CD4-positive, alpha-beta T cell treated with Interleukin-4 for 1 hour (primary cell): ENCODE results near the gene RPL7A.

ENCODE experiments used
- DNase-seq, 2 donors: peaks; one replicate each; pipeline ENCODE4 v3.0.0-alpha.2; 2020 to 2022

Gene RPL7A

DNA sequence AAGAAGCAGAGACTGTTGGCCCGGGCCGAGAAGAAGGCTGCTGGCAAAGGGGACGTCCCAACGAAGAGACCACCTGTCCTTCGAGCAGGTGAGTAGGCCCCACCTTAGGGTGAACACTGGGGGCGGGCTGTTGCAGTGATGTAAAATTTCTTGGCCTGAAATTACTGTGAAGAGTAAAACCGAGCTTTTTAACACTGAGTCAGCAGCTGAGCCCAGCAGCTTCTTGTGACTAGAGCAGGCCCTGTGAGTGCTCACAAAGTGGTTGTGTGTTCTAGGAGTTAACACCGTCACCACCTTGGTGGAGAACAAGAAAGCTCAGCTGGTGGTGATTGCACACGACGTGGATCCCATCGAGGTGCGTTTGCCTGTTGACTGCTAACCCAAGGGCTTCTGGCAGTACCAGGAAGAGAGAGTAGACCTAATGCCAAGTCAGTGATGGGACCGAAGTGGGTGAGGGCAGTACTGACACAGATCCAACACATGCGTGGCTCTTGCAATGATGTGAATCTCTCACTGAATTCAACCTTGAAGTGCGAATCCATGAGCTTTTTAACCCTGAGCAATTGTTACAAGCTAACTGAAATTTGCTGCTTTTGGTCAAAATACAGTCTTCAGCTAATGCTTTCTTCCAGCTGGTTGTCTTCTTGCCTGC, 2.1 kb downstream of the RPL7A start:
- no peak for DNase-seq

DNA sequence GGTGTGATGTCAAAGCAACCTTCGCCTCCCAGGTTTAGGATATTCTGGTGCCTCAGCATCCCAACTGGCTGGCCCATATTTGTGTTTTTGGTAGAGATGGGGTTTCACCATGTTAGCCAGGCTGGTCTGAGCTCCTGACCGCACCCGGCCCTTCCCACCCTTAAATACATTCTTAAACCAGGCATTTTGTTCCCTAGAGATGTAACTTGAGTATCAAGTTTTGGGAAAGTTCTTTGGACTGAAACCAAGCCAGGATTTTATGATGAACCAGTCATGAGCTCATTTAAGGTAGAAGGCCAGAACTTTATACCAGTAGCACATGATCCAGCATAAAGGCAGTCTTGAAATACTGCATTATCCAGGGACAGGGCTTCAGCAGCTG, 3.5 kb downstream of the RPL7A start:
- DNase-seq = no peak

DNA sequence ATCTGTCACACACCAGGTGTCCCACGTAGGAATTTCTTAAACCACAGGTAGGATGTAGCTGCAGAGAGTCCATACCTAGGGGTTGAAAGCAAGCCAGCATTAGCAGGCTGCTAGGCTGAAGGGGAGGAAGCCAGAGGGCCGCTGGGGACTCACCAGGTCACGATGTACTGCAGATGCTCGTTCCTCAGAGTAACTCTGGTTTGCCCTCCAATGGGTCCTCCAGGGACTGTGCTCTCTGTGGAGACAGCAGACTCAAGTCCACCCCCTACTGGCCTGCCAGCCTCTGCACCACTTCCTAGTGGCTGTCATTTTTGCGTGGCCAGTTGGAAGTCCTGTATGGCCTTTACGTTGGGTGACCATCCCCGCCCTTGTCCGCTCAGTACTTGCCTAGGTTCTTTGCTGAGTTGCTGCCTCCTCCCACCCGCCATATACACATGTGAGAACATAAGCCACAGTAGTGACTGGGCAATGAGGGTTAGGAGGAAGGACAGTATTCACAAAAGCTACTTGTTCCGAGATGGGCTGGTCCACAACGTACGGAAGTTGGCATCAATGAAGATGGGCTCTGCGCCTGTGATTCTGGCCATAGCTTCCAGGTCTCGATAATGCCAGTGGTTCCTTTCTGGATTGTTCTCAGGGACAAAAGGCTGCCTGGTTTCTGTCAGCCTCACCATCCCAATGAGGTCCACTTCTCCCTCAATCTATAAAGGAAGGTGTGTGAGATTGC, 4.1 kb downstream of the RPL7A start:
- peak; percentile 43 for DNase-seq

DNA sequence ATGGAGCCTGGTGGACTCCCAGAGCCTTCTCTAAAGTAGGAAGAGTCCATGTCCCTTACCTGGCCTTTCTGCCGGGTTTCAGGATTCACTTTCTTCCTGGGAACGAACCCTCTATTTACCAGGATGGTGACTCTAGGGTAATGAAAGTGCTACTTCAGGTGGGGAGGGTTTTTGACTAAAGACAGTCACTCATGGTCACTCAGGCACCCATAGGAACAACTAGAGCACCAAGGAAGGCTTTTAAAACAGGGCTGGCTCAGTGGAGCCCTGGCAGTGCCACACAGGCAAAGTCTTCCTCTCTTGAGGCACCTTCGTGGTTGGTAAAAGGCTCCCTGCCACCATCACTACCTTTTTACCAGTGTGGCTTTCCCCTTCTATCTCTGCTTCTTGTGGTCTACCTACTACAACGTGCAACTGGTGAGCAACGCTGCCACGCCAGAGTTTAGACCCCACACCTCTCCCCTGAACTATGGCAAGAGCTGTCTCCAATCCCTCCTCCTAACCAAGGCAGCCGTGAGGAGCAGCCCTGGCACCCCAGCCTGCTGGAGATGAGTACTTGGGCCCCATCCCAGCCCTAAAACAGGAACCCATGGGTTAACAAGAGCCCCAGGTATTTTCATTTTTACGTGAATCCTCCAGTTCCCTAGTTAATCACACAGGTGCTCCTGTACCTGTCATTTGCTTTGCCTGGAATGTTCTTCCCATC, 4.8 kb downstream of the RPL7A start:
- DNase-seq = no peak

DNA sequence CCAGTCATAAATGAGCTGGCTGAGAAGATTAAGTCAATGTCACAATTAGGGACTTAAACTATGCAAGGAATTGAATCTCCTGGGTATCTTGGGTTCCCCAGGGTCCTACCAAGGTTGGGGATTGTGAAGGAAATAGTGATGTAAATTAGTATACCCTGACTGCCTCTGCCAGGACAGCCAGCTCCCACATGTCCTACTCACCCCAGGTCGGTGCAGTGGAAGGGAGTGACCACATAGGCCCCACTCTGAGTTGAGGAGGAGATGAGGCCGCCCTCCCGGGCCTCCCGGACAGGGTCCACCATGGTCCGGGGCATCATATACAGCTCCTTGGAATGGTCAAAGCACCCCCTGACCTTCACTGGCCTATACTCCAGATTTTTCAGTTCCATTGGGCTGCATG, 5.5 kb downstream of the RPL7A start:
- no peak for DNase-seq

DNA sequence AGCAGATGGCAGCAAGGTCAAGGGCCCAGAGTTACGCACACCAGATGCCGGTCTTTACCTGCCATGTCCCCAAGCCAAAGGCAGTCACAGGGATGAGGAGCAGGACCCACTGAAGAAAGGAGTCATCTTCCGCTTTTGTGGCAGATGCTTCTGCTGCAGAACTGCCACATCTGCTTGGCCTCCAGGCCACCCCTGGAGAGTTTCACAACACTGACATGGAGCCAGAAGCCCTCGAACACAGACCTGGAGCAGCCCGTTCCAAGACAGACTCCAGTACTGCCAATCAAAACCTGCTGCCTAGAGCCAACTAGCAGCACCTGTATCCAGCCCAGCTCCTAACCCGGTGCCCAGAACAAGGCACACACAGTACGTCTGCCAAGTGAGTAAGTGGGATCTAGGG, 6.7 kb downstream of the RPL7A start:
- no peak for DNase-seq

DNA sequence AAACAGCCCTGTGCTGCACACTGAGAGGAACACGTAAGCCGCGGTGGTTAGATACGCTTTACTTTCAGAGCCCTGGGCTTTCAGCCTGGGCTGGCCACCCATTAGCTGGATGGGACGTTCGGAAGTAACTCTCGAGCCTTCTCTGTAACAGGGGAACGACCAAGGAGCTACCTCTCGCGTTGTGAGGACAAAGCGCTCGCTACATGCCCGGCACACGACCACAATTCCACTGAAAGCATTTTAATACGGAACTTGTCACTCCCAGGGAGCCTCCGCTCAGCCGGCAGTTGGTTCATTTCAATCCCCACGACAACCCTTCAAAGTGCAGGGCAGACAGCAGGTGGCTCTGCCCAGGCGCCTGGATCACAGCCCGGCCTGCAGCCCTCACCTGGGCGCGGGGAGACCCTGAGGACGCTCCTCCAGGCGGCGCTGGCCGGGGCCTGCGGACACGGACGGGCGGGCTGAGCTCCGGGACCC, 7.9 kb downstream of the RPL7A start:
- no peak for DNase-seq

DNA sequence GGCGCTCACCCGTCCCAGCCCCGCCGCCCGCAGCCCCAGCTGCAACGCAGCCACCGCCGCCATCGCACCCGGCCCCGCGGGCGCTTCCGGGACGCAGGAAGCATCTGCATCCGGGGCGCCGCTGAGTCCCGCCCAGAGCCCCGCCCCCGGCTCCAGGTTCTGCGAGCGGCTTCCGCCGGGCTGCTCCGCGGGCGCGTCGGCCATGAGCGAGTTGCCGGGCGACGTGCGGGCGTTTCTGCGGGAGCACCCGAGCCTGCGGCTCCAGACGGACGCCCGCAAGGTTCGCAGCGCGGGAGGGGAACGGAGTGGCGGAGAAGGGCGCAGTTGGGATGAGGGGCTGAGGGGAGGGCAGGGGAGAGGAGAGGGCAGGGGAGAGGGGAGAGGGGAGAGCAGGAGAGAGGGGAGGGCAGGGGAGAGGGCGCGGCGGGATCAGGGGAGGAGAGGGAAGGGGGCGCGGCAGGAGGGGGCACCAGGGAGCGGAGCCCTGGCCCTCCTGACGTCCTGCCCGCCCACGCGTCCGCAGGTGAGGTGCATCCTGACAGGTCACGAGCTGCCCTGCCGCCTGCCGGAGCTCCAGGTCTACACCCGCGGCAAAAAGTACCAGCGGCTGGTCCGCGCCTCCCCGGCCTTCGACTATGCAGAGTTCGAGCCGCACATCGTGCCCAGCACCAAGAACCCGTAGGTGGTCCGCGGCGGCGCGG, 8.5 kb downstream of the RPL7A start, which contains the start of the genes SURF1 and SURF2:
SURF1 (minus strand) TSS at position 97 of the 701 bp plus-strand sequence; CDS start at position 63, 34 bp downstream.
SURF2 (plus strand) TSS at position 160 of the 701 bp plus-strand sequence; CDS start at position 203, 43 bp downstream.
- peak; percentile 87 to 89 for DNase-seq

DNA sequence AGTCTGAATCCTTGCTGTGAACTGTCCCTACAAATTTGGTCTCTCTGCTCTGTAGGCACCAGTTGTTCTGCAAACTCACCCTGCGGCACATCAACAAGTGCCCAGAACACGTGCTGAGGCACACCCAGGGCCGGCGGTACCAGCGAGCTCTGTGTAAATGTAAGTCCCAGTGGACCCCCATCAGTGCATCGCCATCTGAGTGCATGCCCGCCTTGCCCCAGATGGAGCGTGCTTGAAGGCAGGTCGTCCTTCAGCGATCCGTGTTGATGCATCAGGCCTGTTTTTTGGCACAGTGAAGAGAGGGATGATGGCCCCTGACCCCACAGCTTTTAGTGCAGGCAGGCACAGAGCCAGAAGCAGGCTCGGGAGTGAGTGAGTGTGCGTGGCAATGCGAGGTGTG, 9.6 kb downstream of the RPL7A start:
- DNase-seq = no peak

DNA sequence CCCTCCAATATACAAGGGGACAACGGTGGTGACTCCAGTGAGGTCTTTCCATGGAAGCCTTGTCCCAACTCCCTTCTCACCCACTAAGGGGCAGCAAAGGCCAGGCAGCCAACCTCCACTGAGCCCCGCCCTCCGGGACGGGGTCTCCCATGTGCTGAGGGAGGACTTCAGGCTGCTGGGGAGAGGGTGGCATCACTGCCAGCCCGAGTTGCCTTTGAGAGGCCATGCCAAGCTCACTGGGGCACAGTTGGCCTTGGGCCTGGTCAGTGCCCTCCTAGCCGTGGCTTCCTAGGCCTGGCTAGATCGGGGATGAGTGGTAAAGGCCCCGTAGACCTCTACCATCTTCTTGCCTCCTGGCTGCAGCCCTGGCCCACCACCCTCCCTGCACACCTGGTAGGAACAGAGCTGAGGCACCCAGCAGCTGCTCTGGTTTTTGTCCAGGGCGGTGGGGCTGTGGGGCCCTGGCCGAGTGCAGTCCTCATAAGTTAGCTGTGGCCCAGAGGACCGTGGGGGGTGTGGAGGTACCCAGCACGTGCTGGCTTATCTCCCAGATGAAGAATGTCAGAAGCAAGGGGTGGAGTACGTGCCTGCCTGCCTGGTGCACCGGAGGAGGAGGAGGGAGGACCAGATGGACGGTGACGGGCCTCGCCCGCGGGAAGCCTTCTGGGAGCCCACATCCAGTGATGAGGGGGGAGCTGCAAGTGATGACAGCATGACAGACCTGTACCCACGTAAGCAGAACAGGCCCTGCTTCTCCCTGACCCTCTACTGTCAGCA, 11.6 kb downstream of the RPL7A start:
- DNase-seq = no peak

DNA sequence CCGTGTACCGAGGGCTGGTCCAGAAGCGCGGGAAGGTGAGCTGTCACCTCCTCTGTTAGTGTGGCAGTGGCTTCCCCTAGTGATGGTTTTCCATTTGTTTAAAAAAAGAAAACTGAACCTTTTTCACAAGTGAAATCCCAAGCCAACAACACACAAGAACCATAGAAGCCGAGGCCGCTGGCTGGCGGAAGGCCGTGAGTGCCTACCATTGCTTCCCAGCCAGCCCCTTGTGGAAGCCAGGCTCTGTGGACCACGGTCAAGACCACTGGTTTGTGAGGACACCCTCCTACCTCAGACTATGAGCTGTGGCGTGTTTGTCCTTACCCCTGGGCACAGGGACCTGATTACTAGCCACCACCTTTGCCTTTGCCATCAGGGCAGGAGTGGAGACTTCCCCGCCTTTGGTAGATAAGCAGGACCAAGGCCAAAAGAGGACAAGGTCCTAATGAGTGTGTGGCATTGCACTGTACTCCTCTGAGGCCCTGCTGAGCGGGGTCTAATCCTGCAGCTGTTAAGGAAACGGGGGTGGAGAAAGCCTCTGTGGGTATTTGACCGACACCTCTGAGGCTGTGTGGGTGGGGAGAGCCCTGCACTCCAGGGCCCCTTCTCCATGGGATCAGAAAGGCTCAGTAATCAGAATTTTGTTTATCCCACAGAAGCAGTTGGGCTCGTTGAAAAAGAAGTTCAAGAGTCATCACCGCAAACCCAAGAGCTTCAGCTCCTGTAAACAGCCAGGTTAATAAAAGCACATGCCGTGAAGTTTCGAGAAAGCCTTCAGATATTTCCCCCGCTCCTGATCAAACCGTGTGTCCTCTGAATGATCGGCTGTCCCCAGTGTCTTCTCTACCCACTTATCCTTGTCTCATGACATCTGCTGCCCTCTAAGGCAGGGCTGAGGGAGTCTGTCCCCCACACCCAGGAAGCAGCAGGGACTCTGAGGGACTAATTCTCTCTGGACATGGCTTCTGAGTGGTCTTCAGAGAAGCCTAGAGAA, 12.7 kb downstream of the RPL7A start:
- DNase-seq = no peak

DNA sequence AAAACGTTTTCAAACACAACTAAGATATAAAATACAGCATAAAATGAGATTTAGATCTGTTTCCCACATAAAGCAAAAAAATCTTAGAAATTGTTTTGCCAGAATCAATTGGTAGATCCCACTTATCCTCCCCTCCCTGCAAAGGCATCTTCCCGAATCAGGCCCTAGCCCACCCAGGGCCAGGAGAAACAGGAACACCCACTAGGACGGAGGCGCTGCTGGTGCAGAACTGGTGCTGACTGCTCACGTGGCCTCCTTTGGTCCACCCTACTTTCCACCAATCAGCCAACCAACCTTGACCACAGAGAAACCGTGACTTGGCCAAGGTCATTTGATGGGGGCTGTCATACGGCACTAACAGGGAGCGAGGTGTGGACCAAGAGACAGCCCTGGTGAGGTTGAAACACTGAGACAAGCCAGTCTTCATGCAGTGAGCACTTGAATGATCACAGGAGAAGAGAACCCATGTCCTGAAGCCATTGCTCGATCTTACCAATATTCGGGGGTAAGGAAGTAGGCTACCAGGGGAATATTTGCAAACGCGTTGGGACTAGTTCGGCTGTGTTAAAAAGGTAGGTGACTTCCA, 13.6 kb downstream of the RPL7A start:
- no peak for DNase-seq

DNA sequence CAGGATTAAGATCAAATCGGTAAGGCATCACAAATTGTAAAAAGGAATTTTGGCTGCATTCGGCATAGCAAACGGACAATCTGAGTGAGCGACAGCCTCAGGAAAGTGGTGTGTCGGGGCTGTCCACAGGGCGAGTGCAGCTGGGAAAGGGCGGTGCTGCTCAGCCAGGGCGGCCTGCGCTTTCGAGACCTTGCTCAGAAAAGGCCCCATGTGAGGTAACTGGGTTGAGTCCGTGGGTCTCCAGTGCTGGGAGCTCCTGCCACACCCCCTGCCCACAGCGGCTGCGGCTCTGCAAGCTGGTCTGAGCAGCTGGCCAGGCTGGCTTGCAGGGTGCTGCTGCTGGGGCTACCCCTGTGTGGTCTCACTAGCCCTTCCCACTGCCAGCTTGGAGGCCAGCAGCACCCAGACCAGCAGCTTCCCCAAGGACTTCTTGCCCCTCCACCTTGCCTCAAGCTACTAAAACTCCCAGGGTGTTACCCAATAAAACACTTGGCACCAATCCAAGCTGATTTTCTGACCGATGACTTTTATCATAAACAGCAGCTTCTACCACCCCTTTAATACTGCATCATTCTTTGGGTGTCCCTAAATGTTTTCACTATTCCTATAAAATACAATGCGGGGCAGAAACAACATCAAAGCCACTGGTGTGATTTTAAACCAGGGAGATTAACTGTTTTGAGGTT, 14.5 kb downstream of the RPL7A start:
- no peak for DNase-seq

DNA sequence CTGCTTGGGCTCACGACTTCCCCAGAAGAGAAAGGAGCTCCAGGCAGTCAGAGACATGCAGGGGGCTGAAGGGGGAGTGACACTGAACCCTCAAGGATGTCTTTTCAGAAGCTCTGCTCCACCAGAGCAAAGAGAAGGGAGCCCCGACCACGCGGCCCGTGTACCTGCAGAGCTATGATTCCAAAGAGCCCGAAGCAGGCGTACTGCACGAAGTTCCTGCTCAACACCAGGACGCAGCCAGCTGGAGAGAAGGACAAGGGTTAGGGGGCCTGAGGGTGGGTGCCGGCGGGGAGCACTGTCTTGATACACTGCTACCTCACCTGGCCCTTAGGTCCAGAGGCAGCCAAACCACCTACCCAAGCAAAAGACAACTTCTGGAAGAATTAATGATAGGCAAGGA, 18.4 kb downstream of the RPL7A start:
- DNase-seq = no peak

DNA sequence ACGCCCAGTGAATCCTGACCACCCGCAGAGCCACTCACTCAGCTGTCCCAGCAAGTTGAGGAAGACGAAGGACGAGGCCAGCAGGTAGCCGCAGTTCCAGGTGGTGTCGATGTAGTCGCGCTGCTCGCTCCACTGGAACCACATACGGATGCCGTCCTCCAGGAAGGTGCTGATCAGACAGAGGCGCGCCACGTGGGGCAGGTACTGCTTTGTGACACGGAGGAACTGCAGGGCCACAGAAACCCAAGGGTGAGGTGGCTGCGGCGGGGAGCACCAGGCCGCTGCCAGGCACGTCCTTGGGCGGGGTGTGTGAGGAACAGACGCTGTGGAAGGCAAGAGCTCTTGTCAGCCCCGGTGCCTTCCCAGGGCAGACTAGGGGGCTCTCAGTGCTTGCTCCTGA, 19.2 kb downstream of the RPL7A start:
- no peak for DNase-seq

DNA sequence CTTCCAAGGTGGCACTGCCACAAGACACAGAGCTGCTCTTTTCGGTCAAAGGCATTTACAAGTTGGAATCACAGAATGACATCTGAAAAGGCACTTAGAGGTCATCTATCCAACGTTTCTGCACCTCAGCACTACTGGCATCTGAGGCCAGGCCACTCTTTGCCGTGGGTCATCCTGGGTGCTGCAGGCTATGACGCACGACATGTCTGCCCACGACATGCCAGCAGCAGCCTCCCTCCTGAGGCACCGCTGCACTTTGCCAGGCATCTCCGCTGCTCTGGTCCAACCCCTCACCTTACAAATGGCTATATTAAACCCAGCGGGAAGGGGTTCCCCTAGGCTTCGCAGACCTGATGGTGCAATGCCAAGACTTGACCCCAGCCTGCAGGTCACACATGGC, 19.8 kb downstream of the RPL7A start:
- no peak for DNase-seq

DNA sequence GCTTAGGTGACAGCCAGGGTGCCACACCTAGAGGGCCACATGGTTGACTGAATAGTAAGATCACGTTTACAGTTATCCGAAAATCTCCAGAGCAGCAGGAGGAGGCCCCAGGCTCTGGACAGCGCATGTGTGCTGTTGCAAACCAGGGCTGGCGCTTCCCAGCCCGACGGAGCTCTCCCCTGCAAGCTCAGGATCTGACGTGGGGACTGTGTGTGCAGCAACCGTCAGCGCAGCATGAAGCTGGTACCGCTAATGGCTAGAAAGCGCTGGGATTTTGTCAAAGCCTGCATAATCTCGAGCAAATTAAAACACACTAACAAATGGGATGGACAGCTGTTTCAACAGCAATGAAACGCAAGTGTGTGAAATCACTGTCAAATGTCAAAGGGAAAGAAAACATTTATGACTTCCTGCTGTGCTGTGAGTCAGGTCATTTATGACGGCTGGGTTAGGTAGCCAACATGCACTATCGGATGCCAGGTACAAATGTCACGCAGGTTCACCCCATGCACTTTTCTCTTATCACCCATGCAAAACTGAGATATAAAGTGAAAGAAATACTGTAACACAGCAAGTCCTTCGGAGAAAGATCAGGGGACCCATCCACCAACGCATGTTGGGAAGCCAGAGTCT, 20.3 kb downstream of the RPL7A start:
- DNase-seq = no peak

DNA sequence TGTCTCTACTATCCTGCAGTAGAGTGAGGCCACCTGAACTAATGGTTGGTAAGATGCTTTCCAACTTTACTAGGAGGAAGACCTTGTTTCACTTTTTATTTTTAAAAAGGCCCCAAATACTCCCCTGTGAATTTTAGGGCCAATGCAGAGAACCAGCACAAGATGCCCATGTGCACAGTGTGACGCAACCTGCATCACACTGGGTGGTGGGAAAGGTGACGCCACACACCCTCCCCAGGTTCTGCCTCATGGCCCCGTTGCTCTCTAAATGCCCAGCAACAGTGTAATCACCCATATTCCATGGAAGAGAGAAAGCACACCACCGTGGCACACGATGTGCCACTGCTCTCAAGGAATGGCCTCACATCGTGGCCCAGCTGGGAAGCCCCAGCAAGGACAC, 21.4 kb downstream of the RPL7A start:
- no peak for DNase-seq

DNA sequence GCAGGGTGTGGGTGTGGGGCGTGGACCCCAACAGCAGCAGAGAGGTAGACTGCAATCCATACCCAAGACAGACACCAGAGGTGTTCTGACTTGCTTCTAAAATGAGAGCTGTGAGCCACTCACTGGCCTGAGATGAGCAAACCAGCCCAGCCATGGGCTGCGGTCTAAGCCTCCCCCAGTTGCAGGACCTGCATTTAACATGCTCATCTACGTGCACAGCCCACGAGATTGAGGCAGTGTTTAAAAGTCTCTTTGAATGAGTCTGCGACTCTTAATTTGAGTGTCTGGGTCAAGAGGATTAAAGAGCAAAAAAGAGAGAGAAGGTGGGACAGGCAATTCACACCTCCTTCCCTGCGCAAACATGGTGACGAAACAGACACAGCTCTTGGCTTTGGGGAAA, 21.9 kb downstream of the RPL7A start:
- DNase-seq = no peak

DNA sequence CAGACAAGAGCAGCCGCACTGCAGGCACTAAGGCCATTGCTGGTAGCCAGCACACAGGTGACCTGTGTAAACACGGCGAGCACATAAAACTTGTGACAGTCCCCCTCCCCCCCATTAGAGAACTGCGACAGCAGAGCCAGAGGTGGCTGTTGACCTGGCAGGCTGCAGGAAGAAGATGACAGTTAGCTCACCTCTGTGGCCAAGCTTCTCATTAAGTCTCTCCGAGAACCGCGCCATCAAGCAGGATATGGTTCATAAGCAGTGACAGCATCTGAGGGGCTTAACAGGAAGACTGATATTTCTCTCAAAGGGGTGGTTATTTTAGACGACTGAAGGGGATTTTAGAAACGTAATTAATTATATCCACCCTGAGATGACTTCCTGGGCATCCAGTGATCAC, 22.7 kb downstream of the RPL7A start:
- peak; percentile 61 to 81 for DNase-seq
